HepG2 (cell line): ENCODE data around the gene MRPL48. TPM values are rescaled to one million over a fixed set of nuclear protein-coding genes. Genes with fewer than 3 reads are reported as not detected.

Experiments used
- ARNT ChIP-seq: fragments of 450-650 bp; IDR thresholded peaks from 2 replicates; pipeline ENCODE4 v1.6.1; 2017
- CAMTA2 ChIP-seq: sonication (generic); formaldehyde crosslinking; IDR thresholded peaks from 2 replicates; pipeline ENCODE4 v1.4.0; 2020; ENCODE audit warnings: mild to moderate bottlenecking, missing genetic modification reagents, borderline replicate concordance
- FOXP1 ChIP-seq, 2 experiments: fragments of 450-650 bp in 1 of 2; IDR thresholded peaks; 2 replicates each; pipeline ENCODE4 v1.6.1; 2017 to 2018; ENCODE audit warnings: antibody characterized with exemption in 1 of 2
- ISL2 ChIP-seq: sonication (generic); formaldehyde crosslinking; IDR thresholded peaks from 2 replicates; pipeline ENCODE4 v1.5.0; 2020; ENCODE audit warnings: missing genetic modification reagents
- JUNB ChIP-seq: sonication (generic); formaldehyde crosslinking; IDR thresholded peaks from 2 replicates; pipeline ENCODE4 v1.8.0; 2022; ENCODE audit warnings: missing genetic modification reagents, mild to moderate bottlenecking, borderline replicate concordance
- KDM1A ChIP-seq: IDR thresholded peaks from 2 replicates; pipeline ENCODE4 v1.6.1; 2016; ENCODE audit warnings: missing compliant biosample characterization
- MBNL3 ChIP-seq: fragments of 250-450 bp; sonication (Bioruptor Pico); conservative IDR thresholded peaks from 2 replicates; pipeline ENCODE4 v1.8.0; 2022; ENCODE audit warnings: mild to moderate bottlenecking, inconsistent platforms
- MXD4 ChIP-seq: IDR thresholded peaks from 2 replicates; pipeline ENCODE4 v1.6.1; 2016; ENCODE audit warnings: mild to moderate bottlenecking, missing biosample characterization, missing genetic modification reagents
- REXO4 ChIP-seq: sonication (generic); formaldehyde crosslinking; IDR thresholded peaks from 2 replicates; pipeline ENCODE4 v1.8.0; 2022; ENCODE audit warnings: missing genetic modification reagents, mild to moderate bottlenecking, borderline replicate concordance
- SOX5 ChIP-seq: IDR thresholded peaks from 2 replicates; pipeline ENCODE4 v1.6.1; 2016; ENCODE audit warnings: borderline replicate concordance
- SRSF4 ChIP-seq: fragments of 200-400 bp; formaldehyde crosslinking; IDR thresholded peaks from one replicate; pipeline ENCODE4 v1.6.1; 2018; ENCODE audit warnings: mild to moderate bottlenecking, low read depth, low read length, moderate library complexity; ENCODE audit not compliant: poor library complexity, severe bottlenecking
- U2AF2 ChIP-seq: fragments of 200-400 bp; formaldehyde crosslinking; IDR thresholded peaks from 2 replicates; pipeline ENCODE4 v1.6.1; 2017; ENCODE audit warnings: low read depth, mild to moderate bottlenecking, low read length
- ZNF180 ChIP-seq: sonication (generic); formaldehyde crosslinking; IDR thresholded peaks from 2 replicates; pipeline ENCODE4 v1.4.0; 2020; ENCODE audit warnings: low read depth, missing genetic modification reagents, borderline replicate concordance
- ZNF274 ChIP-seq: sonication (generic); formaldehyde crosslinking; IDR thresholded peaks from 2 replicates; pipeline ENCODE4 v1.5.1; 2020; ENCODE audit warnings: mild to moderate bottlenecking, missing genetic modification reagents
- ZNF331 ChIP-seq: sonication (generic); formaldehyde crosslinking; IDR thresholded peaks from 2 replicates; pipeline ENCODE4 v1.4.0; 2020; ENCODE audit warnings: missing genetic modification reagents
- ZNF496 ChIP-seq: sonication (generic); formaldehyde crosslinking; IDR thresholded peaks from 2 replicates; pipeline ENCODE4 v1.8.1; 2023; ENCODE audit warnings: mild to moderate bottlenecking, moderate library complexity, missing genetic modification reagents; ENCODE audit not compliant: insufficient replicate concordance
- ZNF720 ChIP-seq: sonication (generic); formaldehyde crosslinking; IDR thresholded peaks from 2 replicates; pipeline ENCODE4 v1.4.0; 2020; ENCODE audit warnings: missing genetic modification reagents
- polyA plus RNA-seq, 8 experiments: library from polyadenylated mRNA; depleted of rRNA in 3 of 8; stranded (reverse) in 7 of 8; unstranded in 1 of 8; fragments of >200 nt; fragmentation: Illumina TruSeq in 4 of 8; extraction: Trizol in 4 of 8; gene quantifications; 2 replicates each; pipeline versions ENCODE4 v1.2.1 to v1.2.3, GENCODE V29; 2011 to 2016; ENCODE audit warnings: low read depth in 4 of 8, missing spikeins in 1 of 8, mixed read lengths in 1 of 8; ENCODE audit not compliant: insufficient read depth in 1 of 8
- total RNA-seq, 5 experiments: library from RNA; depleted of rRNA; stranded (reverse); fragments of >200 nt; fragmentation: Illumina TruSeq; extraction: Trizol; gene quantifications; 2 replicates each; pipeline ENCODE4 v1.2.3, GENCODE V29; 2016; ENCODE audit warnings: low read depth in 1 of 5
- TF ChIP-seq, protein P1 (sequence below): sonication (generic); formaldehyde crosslinking; IDR thresholded peaks from 2 replicates; pipeline ENCODE4 v1.9.0; 2021; ENCODE audit warnings: missing genetic modification reagents, borderline replicate concordance
- TF ChIP-seq, protein P2 (sequence below): sonication (generic); formaldehyde crosslinking; IDR thresholded peaks from 2 replicates; pipeline ENCODE4 v1.4.0; 2020; ENCODE audit warnings: low read depth, missing genetic modification reagents
- TF ChIP-seq, protein P3 (sequence below): sonication (generic); formaldehyde crosslinking; IDR thresholded peaks from 2 replicates; pipeline ENCODE4 v1.4.0; 2020; ENCODE audit warnings: missing genetic modification reagents, borderline replicate concordance

MRPL48 gene
- total and polyA plus RNA-seq, 2 of the 13 experiments (the other 11 are each of a cell fraction or from before 2014, with no cell fraction given): 61.2 to 67.9 TPM

DNA sequence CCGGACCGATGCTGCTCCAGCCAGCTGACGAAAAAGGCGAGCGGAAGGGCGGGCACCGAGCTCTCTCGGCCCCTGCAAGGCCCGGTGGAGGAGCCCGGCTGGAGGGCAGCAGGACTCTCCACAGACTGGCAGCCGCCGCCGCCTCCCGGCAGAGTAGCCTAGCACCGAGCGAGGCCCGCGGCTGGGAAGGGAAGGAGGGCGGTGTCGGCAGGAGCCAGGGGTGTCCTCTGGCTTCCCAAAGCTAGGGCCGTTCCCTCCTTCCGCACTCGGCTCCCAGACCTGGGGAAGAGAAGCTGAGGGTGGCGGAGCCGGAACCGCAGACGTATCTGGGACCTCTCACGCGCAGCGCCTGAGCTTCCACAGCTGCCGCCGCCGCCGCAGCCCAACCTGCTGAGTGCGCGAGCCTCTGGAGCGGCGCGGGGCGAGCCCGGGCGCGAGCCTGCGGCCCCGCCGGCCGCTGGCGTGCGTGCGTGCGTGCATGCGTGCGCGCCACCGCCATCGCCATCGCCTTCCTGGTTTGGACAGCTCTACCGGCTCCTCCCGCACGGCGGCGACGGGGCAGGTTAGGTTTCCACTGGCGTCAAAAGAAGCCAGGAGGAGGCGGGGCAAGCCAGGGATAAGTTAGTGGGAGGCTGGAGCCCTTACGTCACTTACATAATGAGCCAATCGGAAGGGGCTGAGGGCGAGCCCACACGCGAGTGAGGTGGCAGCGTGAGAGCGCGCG, 26.8 kb upstream of the MRPL48 start, which contains the start of gene RAB6A (continued):
- TF ChIP-seq, protein P1, sequence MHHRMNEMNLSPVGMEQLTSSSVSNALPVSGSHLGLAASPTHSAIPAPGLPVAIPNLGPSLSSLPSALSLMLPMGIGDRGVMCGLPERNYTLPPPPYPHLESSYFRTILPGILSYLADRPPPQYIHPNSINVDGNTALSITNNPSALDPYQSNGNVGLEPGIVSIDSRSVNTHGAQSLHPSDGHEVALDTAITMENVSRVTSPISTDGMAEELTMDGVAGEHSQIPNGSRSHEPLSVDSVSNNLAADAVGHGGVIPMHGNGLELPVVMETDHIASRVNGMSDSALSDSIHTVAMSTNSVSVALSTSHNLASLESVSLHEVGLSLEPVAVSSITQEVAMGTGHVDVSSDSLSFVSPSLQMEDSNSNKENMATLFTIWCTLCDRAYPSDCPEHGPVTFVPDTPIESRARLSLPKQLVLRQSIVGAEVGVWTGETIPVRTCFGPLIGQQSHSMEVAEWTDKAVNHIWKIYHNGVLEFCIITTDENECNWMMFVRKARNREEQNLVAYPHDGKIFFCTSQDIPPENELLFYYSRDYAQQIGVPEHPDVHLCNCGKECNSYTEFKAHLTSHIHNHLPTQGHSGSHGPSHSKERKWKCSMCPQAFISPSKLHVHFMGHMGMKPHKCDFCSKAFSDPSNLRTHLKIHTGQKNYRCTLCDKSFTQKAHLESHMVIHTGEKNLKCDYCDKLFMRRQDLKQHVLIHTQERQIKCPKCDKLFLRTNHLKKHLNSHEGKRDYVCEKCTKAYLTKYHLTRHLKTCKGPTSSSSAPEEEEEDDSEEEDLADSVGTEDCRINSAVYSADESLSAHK (CRISPR knock-in tag): no peak
- no peak for TF ChIP-seq KDM1A (CRISPR knock-in tag)
- TF ChIP-seq ZNF720 (CRISPR knock-in tag): no peak
- TF ChIP-seq, protein P2, sequence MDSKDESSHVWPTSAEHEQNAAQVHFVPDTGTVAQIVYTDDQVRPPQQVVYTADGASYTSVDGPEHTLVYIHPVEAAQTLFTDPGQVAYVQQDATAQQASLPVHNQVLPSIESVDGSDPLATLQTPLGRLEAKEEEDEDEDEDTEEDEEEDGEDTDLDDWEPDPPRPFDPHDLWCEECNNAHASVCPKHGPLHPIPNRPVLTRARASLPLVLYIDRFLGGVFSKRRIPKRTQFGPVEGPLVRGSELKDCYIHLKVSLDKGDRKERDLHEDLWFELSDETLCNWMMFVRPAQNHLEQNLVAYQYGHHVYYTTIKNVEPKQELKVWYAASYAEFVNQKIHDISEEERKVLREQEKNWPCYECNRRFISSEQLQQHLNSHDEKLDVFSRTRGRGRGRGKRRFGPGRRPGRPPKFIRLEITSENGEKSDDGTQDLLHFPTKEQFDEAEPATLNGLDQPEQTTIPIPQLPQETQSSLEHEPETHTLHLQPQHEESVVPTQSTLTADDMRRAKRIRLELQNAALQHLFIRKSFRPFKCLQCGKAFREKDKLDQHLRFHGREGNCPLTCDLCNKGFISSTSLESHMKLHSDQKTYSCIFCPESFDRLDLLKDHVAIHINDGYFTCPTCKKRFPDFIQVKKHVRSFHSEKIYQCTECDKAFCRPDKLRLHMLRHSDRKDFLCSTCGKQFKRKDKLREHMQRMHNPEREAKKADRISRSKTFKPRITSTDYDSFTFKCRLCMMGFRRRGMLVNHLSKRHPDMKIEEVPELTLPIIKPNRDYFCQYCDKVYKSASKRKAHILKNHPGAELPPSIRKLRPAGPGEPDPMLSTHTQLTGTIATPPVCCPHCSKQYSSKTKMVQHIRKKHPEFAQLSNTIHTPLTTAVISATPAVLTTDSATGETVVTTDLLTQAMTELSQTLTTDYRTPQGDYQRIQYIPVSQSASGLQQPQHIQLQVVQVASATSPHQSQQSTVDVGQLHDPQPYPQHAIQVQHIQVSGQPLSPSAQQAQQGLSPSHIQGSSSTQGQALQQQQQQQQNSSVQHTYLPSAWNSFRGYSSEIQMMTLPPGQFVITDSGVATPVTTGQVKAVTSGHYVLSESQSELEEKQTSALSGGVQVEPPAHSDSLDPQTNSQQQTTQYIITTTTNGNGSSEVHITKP (CRISPR knock-in tag): 0 out of 2 replicates have a peak, but pooled peaks have one; percentile 30
- no peak for TF ChIP-seq FOXP1 (IDR thresholded peaks at IDR 0.05)
- no peak for TF ChIP-seq FOXP1 (CRISPR knock-in tag; IDR thresholded peaks at IDR 0.05)
- TF ChIP-seq ISL2 (CRISPR knock-in tag): 0 out of 2 replicates have a peak, but pooled peaks have one; percentile 15
- TF ChIP-seq JUNB: no peak
- no peak for TF ChIP-seq U2AF2
- no peak for TF ChIP-seq ARNT
- no peak for TF ChIP-seq ZNF274 (CRISPR knock-in tag)
- no peak for TF ChIP-seq ZNF496 (CRISPR knock-in tag)
- no peak for TF ChIP-seq SRSF4
- TF ChIP-seq, protein P3, sequence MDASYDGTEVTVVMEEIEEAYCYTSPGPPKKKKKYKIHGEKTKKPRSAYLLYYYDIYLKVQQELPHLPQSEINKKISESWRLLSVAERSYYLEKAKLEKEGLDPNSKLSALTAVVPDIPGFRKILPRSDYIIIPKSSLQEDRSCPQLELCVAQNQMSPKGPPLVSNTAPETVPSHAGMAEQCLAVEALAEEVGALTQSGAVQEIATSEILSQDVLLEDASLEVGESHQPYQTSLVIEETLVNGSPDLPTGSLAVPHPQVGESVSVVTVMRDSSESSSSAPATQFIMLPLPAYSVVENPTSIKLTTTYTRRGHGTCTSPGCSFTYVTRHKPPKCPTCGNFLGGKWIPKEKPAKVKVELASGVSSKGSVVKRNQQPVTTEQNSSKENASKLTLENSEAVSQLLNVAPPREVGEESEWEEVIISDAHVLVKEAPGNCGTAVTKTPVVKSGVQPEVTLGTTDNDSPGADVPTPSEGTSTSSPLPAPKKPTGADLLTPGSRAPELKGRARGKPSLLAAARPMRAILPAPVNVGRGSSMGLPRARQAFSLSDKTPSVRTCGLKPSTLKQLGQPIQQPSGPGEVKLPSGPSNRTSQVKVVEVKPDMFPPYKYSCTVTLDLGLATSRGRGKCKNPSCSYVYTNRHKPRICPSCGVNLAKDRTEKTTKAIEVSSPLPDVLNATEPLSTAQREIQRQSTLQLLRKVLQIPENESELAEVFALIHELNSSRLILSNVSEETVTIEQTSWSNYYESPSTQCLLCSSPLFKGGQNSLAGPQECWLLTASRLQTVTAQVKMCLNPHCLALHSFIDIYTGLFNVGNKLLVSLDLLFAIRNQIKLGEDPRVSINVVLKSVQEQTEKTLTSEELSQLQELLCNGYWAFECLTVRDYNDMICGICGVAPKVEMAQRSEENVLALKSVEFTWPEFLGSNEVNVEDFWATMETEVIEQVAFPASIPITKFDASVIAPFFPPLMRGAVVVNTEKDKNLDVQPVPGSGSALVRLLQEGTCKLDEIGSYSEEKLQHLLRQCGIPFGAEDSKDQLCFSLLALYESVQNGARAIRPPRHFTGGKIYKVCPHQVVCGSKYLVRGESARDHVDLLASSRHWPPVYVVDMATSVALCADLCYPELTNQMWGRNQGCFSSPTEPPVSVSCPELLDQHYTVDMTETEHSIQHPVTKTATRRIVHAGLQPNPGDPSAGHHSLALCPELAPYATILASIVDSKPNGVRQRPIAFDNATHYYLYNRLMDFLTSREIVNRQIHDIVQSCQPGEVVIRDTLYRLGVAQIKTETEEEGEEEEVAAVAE: 0 out of 2 replicates have a peak, but pooled peaks have one; percentile 41
- TF ChIP-seq MBNL3: no peak
- no peak for TF ChIP-seq CAMTA2 (CRISPR knock-in tag)
- no peak for TF ChIP-seq ZNF331 (CRISPR knock-in tag)
- TF ChIP-seq SOX5: no peak
- TF ChIP-seq MXD4 (CRISPR knock-in tag): peak; percentile 69
- TF ChIP-seq REXO4 (CRISPR knock-in tag): no peak
- no peak for TF ChIP-seq ZNF180 (CRISPR knock-in tag)
